ENCODE results near the gene RHOJ.
A peak's percentile ranks its signal among the peaks of the same experiment; 100 is the strongest.
"Not testable (repeated sequence)": the region's sequence is repeated elsewhere in the genome, so short reads cannot be mapped to it uniquely, and the experiment has no call there.

RHOJ gene

GRCh38 chr14:63299351-63300110 is 95.3 kb downstream of the RHOJ start:
- DNase-seq (ENCODE audit: low spot score), result no peak

- DNase-seq (ENCODE audit: low spot score), result no peak
Observed at GRCh38 chr14:63300854-63301253, 96.6 kb downstream of the RHOJ start.

DNA sequence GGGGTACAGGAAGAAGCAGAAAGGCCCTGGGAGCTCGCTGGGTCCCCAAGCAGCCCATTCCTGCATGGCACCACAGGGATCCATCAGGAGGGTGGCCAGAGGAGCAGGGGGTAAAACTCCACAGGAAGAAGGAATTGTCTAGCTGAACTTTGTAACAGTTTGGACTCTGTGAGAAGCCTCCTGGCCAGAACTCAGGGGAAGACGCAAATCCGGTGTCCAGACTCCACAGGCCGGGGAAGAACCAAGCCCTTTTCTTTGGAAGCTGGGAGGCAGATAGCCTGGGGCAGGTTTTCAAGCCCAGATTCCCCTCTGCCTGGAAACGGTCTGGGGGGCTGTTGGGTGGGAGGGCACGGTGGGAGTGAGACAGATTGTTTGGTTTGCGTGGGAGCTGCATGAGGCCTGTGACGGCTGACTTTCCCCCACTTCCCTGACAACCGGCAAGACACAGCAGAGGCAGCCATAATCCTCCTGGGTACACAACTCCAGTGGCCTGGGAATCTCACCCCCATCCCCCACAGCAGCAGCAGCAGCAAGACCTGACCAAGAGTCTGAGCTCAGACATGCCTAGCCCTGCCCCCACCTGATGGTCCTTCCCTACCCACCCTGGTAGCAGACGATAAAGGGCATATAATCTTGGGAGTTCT is 97.8 kb downstream of the RHOJ start:
- DNase-seq (ENCODE audit: low spot score), result no peak

GRCh38 chr14:63304429-63304828 is 100.2 kb downstream of the RHOJ start:
- not testable (repeated sequence) for DNase-seq (ENCODE audit: low spot score)

- DNase-seq (ENCODE audit: low spot score), result peak; percentile 34
Observed at GRCh38 chr14:63308723-63309317, 104.6 kb downstream of the RHOJ start.

DNA sequence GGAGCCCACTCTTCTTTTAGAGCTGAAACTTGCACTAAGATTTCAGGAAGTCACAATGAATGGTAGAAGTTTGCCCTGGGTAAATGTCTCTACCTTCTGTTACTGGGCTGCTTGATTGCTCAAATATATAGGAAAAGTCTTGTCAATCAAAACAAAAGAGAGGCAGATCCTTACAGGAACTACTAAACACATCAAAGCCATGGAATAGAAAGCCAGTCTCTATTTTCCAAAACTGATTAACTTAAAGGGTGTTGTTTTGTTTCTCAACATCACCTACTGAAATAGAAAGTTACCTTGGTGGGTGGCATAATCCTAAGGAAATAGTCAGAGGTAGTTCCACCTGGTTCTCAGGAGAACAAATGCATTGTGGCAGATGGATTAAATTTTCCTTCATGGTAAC is 114.6 kb downstream of the RHOJ start, which contains the start of gene GPHB5:
Gene GPHB5, minus strand, starts transcription at position 101 of the 400 bp plus-strand sequence. CDS start 1,086 bp downstream, outside the sequence.
- no peak for DNase-seq (ENCODE audit: low spot score)

- no peak for DNase-seq (ENCODE audit: low spot score)
Observed at GRCh38 chr14:63322472-63322871, 118.2 kb downstream of the RHOJ start.

DNA sequence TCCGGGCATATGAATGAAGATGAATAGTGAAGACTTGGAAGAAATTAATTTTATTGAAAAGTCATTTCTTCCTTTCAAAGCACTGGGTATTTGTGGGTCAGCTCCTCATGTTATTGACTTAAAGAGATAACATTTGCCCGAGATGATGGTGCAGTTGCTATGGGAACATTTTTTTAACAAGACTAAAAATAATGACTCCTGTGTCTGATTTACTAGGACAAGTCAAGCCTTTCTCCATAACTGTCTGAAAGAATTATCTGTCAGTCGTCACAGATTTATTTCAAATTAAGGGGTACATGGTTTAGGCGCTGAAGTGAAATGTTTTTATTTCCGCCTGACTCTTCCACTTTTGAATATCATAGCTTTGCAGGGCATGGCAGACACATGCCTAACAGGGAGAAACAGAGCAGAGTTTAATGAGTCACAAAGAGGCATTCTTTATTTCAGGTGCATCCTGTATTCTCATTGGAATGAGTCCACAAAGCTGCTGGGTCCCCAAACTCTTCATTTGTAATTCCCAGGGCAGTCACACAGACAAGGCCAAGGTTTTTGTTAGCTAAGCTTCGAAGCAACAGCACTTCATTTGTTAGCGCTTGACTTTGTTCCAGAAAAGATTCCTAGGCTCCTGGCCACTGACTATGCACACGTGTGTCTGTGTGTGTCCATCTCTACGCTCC is 118.8 kb downstream of the RHOJ start:
- DNase-seq (ENCODE audit: low spot score), result no peak

GRCh38 chr14:63326840-63327239 is 122.6 kb downstream of the RHOJ start:
- DNase-seq (ENCODE audit: low spot score), result no peak

DNA sequence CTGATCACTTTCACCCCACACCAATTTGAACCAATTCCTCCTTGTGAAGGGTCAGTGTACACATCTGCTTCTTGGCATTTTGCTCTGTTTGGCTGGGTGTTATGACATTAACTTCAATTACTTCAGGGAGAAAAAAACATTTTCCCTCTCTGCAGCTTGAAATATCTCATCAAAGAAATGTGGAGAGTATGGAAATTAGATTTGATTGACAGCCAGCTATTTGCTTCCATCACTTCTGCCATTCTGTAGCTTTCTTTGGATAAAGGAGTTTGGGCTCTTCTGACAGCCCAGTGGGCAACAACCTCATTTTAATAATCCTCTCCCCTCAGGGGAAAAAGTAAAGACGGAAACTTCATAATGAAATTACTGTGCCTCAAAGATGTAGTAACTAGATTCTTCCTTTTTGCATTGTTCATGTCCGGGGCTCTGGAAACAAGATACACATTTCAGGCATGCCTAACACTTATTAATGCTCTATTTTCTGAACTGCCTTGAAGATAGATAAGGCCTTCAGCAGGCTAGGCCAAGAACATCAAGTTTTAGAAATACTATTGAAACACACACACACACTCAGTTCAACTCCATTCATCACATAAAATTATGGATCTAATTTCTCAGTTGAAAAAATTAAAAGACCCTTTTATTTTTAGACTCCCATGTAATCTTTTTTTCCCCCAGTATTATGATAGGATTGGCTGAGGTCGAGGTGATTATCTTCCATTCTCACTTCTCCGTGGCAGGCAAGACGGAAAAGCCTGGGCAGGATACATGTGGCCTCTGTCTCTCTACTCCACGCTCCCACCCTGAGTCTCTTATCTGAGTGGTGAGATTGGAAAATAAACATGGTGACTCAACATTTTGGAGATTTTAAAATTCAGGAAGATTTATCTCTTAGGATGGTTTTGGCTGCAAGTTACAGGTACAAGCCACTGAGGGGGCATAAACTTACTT is 124.8 kb downstream of the RHOJ start:
- DNase-seq (ENCODE audit: low spot score), result no peak

GRCh38 chr14:63342371-63342770 is 138.1 kb downstream of the RHOJ start:
- DNase-seq (ENCODE audit: low spot score), result no peak

Measured in SW480 (cell line).